Stimulated activated CD8-positive, alpha-beta memory T cell treated with anti-CD3 and anti-CD28 coated beads, Interleukin-7, amount 100 ng/mL, for 1 hour (primary cell): ENCODE data around the gene SBK2.
"Not testable (repeated sequence)": the region's sequence is repeated elsewhere in the genome, so short reads cannot be mapped to it uniquely, and the experiment has no call there.

Source experiments
- DNase-seq, 2 donors: peaks; one replicate each; pipeline ENCODE4 v3.0.0-alpha.2; 2020; ENCODE audit warnings: low read depth in 2 of 2

Gene SBK2

GRCh38 chr19:55502197-55502952 lies 34.6 kb downstream of the SBK2 start:
- DNase-seq: no peak

- no peak for DNase-seq
Observed at GRCh38 chr19:55500368-55500952, 36.5 kb downstream of the SBK2 start.

- DNase-seq: no peak
Observed at GRCh38 chr19:55498246-55498840, 38.6 kb downstream of the SBK2 start.

- no peak for DNase-seq
Observed at GRCh38 chr19:55497763-55498162, 39.2 kb downstream of the SBK2 start.

GRCh38 chr19:55496820-55497219 lies 40.1 kb downstream of the SBK2 start:
- not testable (repeated sequence) for DNase-seq

- DNase-seq: no peak
Observed at GRCh38 chr19:55495646-55496349, 41.1 kb downstream of the SBK2 start.

- DNase-seq: no peak
Observed at GRCh38 chr19:55494172-55494761, 42.7 kb downstream of the SBK2 start.

GRCh38 chr19:55493645-55494171 lies 43.2 kb downstream of the SBK2 start:
- no peak for DNase-seq

- DNase-seq: no peak
Observed at GRCh38 chr19:55493052-55493644, 43.8 kb downstream of the SBK2 start.

GRCh38 chr19:55492362-55492944 lies 44.5 kb downstream of the SBK2 start:
- DNase-seq: no peak

- DNase-seq: no peak
Observed at GRCh38 chr19:55491546-55492360, 45.2 kb downstream of the SBK2 start.

- DNase-seq: no peak
Observed at GRCh38 chr19:55490478-55491432, 46.2 kb downstream of the SBK2 start.

- DNase-seq: no peak
Observed at GRCh38 chr19:55489711-55490477, 47.0 kb downstream of the SBK2 start.

- no peak for DNase-seq
Observed at GRCh38 chr19:55488986-55489710, 47.8 kb downstream of the SBK2 start.

GRCh38 chr19:55487924-55488687 lies 48.8 kb downstream of the SBK2 start, which contains the start of gene SSC5D:
Gene SSC5D (plus strand): TSS chr19:55488436. CDS start chr19:55488590, 154 bp downstream.
- no peak for DNase-seq
